ENCODE results near the gene TLR8. TPM values are rescaled to one million over a fixed set of nuclear protein-coding genes. Genes with fewer than 3 reads are reported as not detected.

TLR8 gene
- total RNA-seq, 4 donors from 2014 or later: 0.42 to 0.97 (median 0.62) TPM

DNA sequence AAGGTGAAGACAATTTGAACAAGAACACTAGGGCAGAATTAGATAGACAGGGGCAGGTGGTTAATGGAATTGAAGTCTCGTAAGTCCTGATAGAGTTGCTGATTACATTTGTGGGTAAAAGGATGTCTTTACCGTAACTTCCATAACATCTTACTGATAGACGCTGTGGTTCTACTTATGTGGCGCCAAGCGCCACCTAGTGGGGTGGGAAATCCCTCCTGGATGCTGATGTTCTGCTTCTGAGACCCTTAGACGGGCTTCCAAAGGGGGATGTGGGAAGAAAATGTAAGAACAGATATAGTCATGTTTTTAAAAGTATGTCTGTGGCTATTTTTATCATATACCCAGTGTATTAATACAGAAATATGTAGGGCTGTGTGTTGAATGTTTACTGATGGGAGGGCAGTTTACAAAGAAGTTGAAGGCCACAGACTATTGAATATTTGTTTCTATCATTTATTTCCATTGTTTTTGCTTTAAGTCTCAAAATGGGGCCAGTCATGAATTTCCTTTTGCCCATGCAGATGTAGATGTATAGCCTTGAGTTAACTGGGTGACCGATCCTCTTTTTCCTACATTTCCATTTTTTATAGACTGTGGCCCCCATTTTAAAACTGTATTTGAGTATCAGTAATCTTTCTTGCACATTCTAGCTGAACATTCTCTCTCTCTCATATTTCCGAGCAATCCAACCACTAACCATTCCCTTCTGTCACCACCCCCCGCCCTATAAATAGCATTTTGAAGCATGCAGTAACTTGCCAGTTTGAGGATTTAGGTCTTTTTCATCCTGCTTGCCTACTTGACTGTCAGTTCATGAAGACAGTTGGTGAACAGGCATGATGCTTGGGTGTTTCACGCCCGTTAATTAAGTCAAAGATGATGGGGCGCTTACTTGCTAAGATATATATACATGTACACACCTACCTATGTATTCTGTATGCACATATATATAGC lies 12.1 kb upstream of the TLR8 start:
- H3K27ac ChIP-seq: no peak overlapping the region
- no peaks in the 10 kb centered on the region for H3K27me3 ChIP-seq
- no peak for TF ChIP-seq POLR2A (IDR thresholded peaks at IDR 0.05)
- TF ChIP-seq, protein P1, sequence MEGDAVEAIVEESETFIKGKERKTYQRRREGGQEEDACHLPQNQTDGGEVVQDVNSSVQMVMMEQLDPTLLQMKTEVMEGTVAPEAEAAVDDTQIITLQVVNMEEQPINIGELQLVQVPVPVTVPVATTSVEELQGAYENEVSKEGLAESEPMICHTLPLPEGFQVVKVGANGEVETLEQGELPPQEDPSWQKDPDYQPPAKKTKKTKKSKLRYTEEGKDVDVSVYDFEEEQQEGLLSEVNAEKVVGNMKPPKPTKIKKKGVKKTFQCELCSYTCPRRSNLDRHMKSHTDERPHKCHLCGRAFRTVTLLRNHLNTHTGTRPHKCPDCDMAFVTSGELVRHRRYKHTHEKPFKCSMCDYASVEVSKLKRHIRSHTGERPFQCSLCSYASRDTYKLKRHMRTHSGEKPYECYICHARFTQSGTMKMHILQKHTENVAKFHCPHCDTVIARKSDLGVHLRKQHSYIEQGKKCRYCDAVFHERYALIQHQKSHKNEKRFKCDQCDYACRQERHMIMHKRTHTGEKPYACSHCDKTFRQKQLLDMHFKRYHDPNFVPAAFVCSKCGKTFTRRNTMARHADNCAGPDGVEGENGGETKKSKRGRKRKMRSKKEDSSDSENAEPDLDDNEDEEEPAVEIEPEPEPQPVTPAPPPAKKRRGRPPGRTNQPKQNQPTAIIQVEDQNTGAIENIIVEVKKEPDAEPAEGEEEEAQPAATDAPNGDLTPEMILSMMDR (IDR thresholded peaks at IDR 0.05 in 4 of 5, conservative IDR thresholded peaks at IDR 0.05 in 1 of 5): no peak
- ATAC-seq: no peak
- no peak overlapping the region for H3K4me3 ChIP-seq
- no peak for DNase-seq
- intact Hi-C loops (cut with DNase I; ENCODE audit: low total_unique reads) (no loop called here), in situ Hi-C loops (cut with MboI; ENCODE audit: low sequenced_read_pairs in 4 of 4) (no loop called here)
- H3K9me3 ChIP-seq: no peaks in the 10 kb centered on the region
- H3K4me1 ChIP-seq: no peaks in the 10 kb centered on the region
- H3K36me3 ChIP-seq: no peaks in the 10 kb centered on the region

- Histone ChIP-seq H3K4me3 (no peak overlapping the region), H3K27me3 (no peaks in the 10 kb centered on the region), H3K4me1 (no peaks in the 10 kb centered on the region), H3K27ac (no peak overlapping the region), H3K9me3 (no peaks in the 10 kb centered on the region), H3K36me3 (no peaks in the 10 kb centered on the region)
- in situ Hi-C loops (cut with MboI; ENCODE audit: low sequenced_read_pairs in 4 of 4) (no loop called here), intact Hi-C loops (cut with DNase I; ENCODE audit: low total_unique reads) (no loop called here)
- TF ChIP-seq POLR2A (IDR thresholded peaks at IDR 0.05): no peak
- no peak for DNase-seq
- ATAC-seq: no peak
Observed at GRCh38 chrX:12895866-12896265, 10.6 kb upstream of the TLR8 start.

GRCh38 chrX:12896935-12897334 lies 9.5 kb upstream of the TLR8 start:
- H3K4me1 ChIP-seq: no peaks in the 10 kb centered on the region
- intact Hi-C loops (cut with DNase I; ENCODE audit: low total_unique reads): no loop called here
- no peak for DNase-seq
- no peaks in the 10 kb centered on the region for H3K36me3 ChIP-seq
- H3K9me3 ChIP-seq: no peaks in the 10 kb centered on the region
- H3K27ac ChIP-seq: no peak overlapping the region
- H3K4me3 ChIP-seq: no peak overlapping the region
- TF ChIP-seq POLR2A (IDR thresholded peaks at IDR 0.05): no peak
- TF ChIP-seq, protein P1 (IDR thresholded peaks at IDR 0.05 in 4 of 5, conservative IDR thresholded peaks at IDR 0.05 in 1 of 5): no peak
- no peak for ATAC-seq
- in situ Hi-C loops (cut with MboI; ENCODE audit: low sequenced_read_pairs in 4 of 4): no loop called here
- no peaks in the 10 kb centered on the region for H3K27me3 ChIP-seq

DNA sequence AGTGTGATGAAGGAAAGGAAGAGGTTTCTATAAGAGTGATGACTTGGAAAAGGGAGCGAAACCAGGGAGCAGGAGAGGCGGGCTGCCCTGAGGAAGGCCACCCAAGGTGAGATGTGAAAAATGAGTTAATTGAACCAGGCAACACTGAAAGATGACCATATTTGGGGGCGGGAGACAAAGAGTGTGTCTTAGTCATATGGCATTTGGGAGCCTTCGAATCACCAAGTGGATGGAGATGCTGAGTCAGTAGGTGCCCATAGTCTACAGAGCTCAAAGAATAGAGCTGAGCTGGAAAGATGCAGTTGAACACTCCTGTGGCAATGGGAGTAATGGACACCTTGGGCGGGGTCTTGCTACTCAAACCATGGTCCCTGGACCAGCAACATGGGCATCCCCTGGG lies 8.3 kb upstream of the TLR8 start:
- DNase-seq (no peak), ATAC-seq (no peak)
- Histone ChIP-seq H3K4me3 (no peak overlapping the region), H3K9me3 (no peaks in the 10 kb centered on the region), H3K4me1 (no peaks in the 10 kb centered on the region), H3K27ac (no peak overlapping the region), H3K27me3 (no peaks in the 10 kb centered on the region), H3K36me3 (no peaks in the 10 kb centered on the region)
- intact Hi-C loops (cut with DNase I; ENCODE audit: low total_unique reads): no loop called here
- in situ Hi-C loops (cut with MboI; ENCODE audit: low sequenced_read_pairs in 4 of 4): no loop called here
- TF ChIP-seq, protein P1 (IDR thresholded peaks at IDR 0.05 in 4 of 5, conservative IDR thresholded peaks at IDR 0.05 in 1 of 5): no peak
- TF ChIP-seq POLR2A (IDR thresholded peaks at IDR 0.05): no peak

GRCh38 chrX:12899506-12899905 lies 6.9 kb upstream of the TLR8 start:
- TF ChIP-seq, protein P1 (IDR thresholded peaks at IDR 0.05 in 4 of 5, conservative IDR thresholded peaks at IDR 0.05 in 1 of 5): no peak
- no peak for TF ChIP-seq POLR2A (IDR thresholded peaks at IDR 0.05)
- H3K36me3 ChIP-seq: no peaks in the 10 kb centered on the region
- DNase-seq (no peak), ATAC-seq (no peak)
- H3K27me3 ChIP-seq: no peaks in the 10 kb centered on the region
- no peaks in the 10 kb centered on the region for H3K9me3 ChIP-seq
- in situ Hi-C loops (cut with MboI; ENCODE audit: low sequenced_read_pairs in 4 of 4) (no loop called here), intact Hi-C loops (cut with DNase I; ENCODE audit: low total_unique reads) (no loop called here)
- H3K4me1 ChIP-seq: no peaks in the 10 kb centered on the region
- H3K27ac ChIP-seq: no peak overlapping the region
- H3K4me3 ChIP-seq: no peak overlapping the region
